ENCODE results near the gene ZNF823.
"Not testable (repeated sequence)": the region's sequence is repeated elsewhere in the genome, so short reads cannot be mapped to it uniquely, and the experiment has no call there.

Gene ZNF823

GRCh38 chr19:11680689-11681302 is 58.0 kb downstream of the ZNF823 start:
- no peak for DNase-seq (ENCODE audit: low read depth)

GRCh38 chr19:11678504-11678903 is 60.2 kb downstream of the ZNF823 start:
- no peak for DNase-seq (ENCODE audit: low read depth)

- not testable (repeated sequence) for DNase-seq (ENCODE audit: low read depth)
These were observed 61.8 kb downstream of the ZNF823 start for GRCh38 chr19:11676661-11677600.

- DNase-seq (ENCODE audit: low read depth): no peak
These were observed 63.2 kb downstream of the ZNF823 start for GRCh38 chr19:11675569-11675968.

GRCh38 chr19:11674067-11674492 is 64.7 kb downstream of the ZNF823 start:
- no peak for DNase-seq (ENCODE audit: low read depth)

- DNase-seq (ENCODE audit: low read depth): no peak
These were observed 65.1 kb downstream of the ZNF823 start for GRCh38 chr19:11673608-11674041.
